Measurements from ENCODE around the gene TCIRG1.

DNA sequence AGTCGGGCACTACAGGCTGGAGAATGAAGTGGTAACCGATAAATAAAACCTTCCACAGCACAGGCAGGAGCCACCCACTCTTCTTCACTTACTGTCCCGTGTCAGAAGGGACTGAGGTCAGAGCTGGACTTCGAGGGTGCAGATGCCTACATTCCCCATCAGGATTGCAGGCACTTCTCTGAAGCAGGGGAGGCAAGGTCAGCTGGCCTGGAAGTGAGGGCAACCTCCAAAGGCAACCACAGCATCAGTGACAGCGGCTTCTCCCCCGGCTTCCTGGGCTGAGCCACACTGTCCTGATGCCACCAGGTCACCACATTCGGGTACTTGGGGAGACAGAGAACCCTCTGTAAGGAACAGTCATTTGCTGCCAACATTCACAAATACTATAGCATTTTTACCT is 22.7 kb downstream of the TCIRG1 start:
- TF ChIP-seq EZH2 (IDR thresholded peaks at IDR 0.05; ENCODE audit: insufficient read depth, poor library complexity, severe bottlenecking), result no peak
- no peak for TF ChIP-seq EZH2phosphoT487 (IDR thresholded peaks at IDR 0.05; ENCODE audit: insufficient read depth, low read depth)
